Endothelial cell of umbilical vein (primary cell): ENCODE results near the gene NUP153. TPM values are rescaled to one million over a fixed set of nuclear protein-coding genes. Genes with fewer than 3 reads are reported as not detected.

Experiments used
- BruUV-seq: library from RNA; stranded (reverse); fragments of 400-500 nt; replicated peaks from 2 replicates; lab custom pipeline; 2021; lab: Mats Ljungman, UMichigan
- CTCF ChIA-PET: fragments of 300-600, 350-600 bp; sonication (Branson Sonifier 250); formaldehyde crosslinking; loops from one replicate; lab custom pipeline; 2021; ENCODE audit warnings: antibody characterized with exemption, inconsistent platforms; lab: Charles Lee
- POLR2A ChIA-PET: fragments of 300-600, 350-600 bp; sonication (Branson Sonifier 250); formaldehyde crosslinking; loops from one replicate; lab custom pipeline; 2021; ENCODE audit warnings: antibody characterized with exemption, inconsistent platforms; lab: Charles Lee
- DNase-seq: peaks from one replicate; pipeline ENCODE4 v3.0.0-alpha.2; 2011; ENCODE audit warnings: low read depth, low spot score
- FAIRE-seq: peaks from 2 replicates; lab custom pipeline; 2011; peaks lifted over from hg19 to GRCh38; lab: Jason Lieb, UNC
- H2AFZ ChIP-seq: 2 replicates; pipeline ENCODE4 v1.6.0; 2012; ENCODE audit warnings: low read depth, low read length, control low read depth, inconsistent platforms
- H3K27ac ChIP-seq: 2 replicates; pipeline ENCODE4 v1.5.1; 2011; ENCODE audit warnings: low read depth, mild to moderate bottlenecking, control low read depth, low read length, moderate library complexity; ENCODE audit not compliant: insufficient read depth
- H3K27me3 ChIP-seq, 2 experiments: 2 replicates each; pipeline versions ENCODE4 v1.6.0 to v1.6.1; 2011; ENCODE audit warnings: low read length in 2 of 2, mixed read lengths in 1 of 2; ENCODE audit not compliant: control insufficient read depth in 2 of 2, insufficient read depth in 2 of 2
- H3K36me3 ChIP-seq, 2 experiments: 2 replicates in 1 of 2; 3 replicates in 1 of 2; pipeline ENCODE4 v1.5.1; 2011; ENCODE audit warnings: low read length in 2 of 2, mild to moderate bottlenecking in 1 of 2, moderate library complexity in 1 of 2; ENCODE audit not compliant: control insufficient read depth in 2 of 2, insufficient read depth in 2 of 2; ENCODE audit errors: extremely low read depth in 1 of 2
- H3K4me1 ChIP-seq: 3 replicates; pipeline ENCODE4 v1.5.1; 2011; ENCODE audit warnings: mild to moderate bottlenecking, low read length; ENCODE audit not compliant: control insufficient read depth, insufficient read depth; ENCODE audit errors: extremely low read depth
- H3K4me2 ChIP-seq: 2 replicates; pipeline ENCODE4 v1.6.1; 2011; ENCODE audit warnings: low read length, control low read depth, mixed read lengths; ENCODE audit not compliant: insufficient read depth
- H3K4me3 ChIP-seq, 3 experiments: fragments of 200-600 bp in 1 of 3; sonication (generic), shearing (Covaris generic) in 1 of 3; replicated peaks in 1 of 3; 2 replicates each; pipeline ENCODE4 v1.5.1; 2011 to 2016; ENCODE audit warnings: control low read depth in 3 of 3, low read length in 3 of 3, mild to moderate bottlenecking in 2 of 3, inconsistent platforms in 1 of 3, low read depth in 1 of 3, moderate library complexity in 1 of 3; ENCODE audit not compliant: insufficient read depth in 1 of 3
- H3K79me2 ChIP-seq: 2 replicates; pipeline ENCODE4 v1.6.0; 2012; ENCODE audit warnings: low read length, inconsistent platforms; ENCODE audit not compliant: control insufficient read depth, insufficient read depth
- H3K9ac ChIP-seq: replicated peaks from 2 replicates; pipeline ENCODE3; 2011; ENCODE audit warnings: low read length, control low read depth; ENCODE audit not compliant: insufficient read depth; ENCODE audit errors: extremely low read depth
- H3K9me1 ChIP-seq: replicated peaks from 3 replicates; pipeline ENCODE4 v1.6.0; 2011; ENCODE audit warnings: mild to moderate bottlenecking, low read length; ENCODE audit not compliant: control insufficient read depth, insufficient read depth; ENCODE audit errors: extremely low read depth
- H3K9me3 ChIP-seq: replicated peaks from 2 replicates; pipeline ENCODE4 v1.5.1; 2012; ENCODE audit warnings: low read length, inconsistent platforms; ENCODE audit not compliant: control insufficient read depth, insufficient read depth
- H4K20me1 ChIP-seq: replicated peaks from 2 replicates; pipeline ENCODE3; 2011; ENCODE audit warnings: mild to moderate bottlenecking, low read length; ENCODE audit not compliant: control insufficient read depth, insufficient read depth; ENCODE audit errors: extremely low read depth
- CTCF ChIP-seq, 2 donors: IDR thresholded peaks; 1 replicate in 1 of 2; 2 replicates in 1 of 2; pipeline ENCODE4 v1.5.1; 2011; ENCODE audit warnings: low read length in 2 of 2, mild to moderate bottlenecking in 2 of 2, moderate library complexity in 2 of 2, control low read depth in 1 of 2, inconsistent platforms in 1 of 2, low read depth in 1 of 2; ENCODE audit not compliant: insufficient read depth in 1 of 2; ENCODE audit errors: extremely low read depth in 1 of 2
- EZH2 ChIP-seq: IDR thresholded peaks from 2 replicates; pipeline ENCODE4 v1.6.1; 2012; ENCODE audit warnings: borderline replicate concordance, low read depth, mild to moderate bottlenecking, moderate library complexity, low read length, inconsistent platforms; ENCODE audit not compliant: severe bottlenecking
- FOS ChIP-seq: IDR thresholded peaks from 2 replicates; pipeline ENCODE4 v1.6.1; 2011; ENCODE audit warnings: mild to moderate bottlenecking, low read length, moderate library complexity, borderline replicate concordance; ENCODE audit not compliant: insufficient read depth
- GATA2 ChIP-seq: IDR thresholded peaks from 2 replicates; pipeline ENCODE4 v1.7.0; 2011; ENCODE audit warnings: low read depth, mild to moderate bottlenecking, moderate library complexity, mixed read lengths, low read length; ENCODE audit not compliant: insufficient read length, insufficient read depth
- JUN ChIP-seq: IDR thresholded peaks from 2 replicates; pipeline ENCODE4 v1.6.1; 2011; ENCODE audit warnings: borderline replicate concordance, low read depth; ENCODE audit not compliant: insufficient read length, insufficient read depth
- MAX ChIP-seq: IDR thresholded peaks from 2 replicates; pipeline ENCODE4 v1.6.1; 2011; ENCODE audit not compliant: insufficient read depth, insufficient read length
- MYC ChIP-seq: IDR thresholded peaks from one replicate; pipeline ENCODE4 v1.6.1; 2011; ENCODE audit warnings: mild to moderate bottlenecking, low read depth, low read length
- POLR2A ChIP-seq: IDR thresholded peaks from 2 replicates; pipeline ENCODE4 v1.6.1; 2012; ENCODE audit warnings: low read depth, mild to moderate bottlenecking, control low read depth, low read length
- POLR2AphosphoS5 ChIP-seq: IDR thresholded peaks from 2 replicates; pipeline ENCODE4 v1.6.1; 2012; ENCODE audit warnings: low read depth, mild to moderate bottlenecking, control low read depth, low read length, moderate library complexity; ENCODE audit not compliant: insufficient read depth
- dilution Hi-C: fragments of 300-500 bp; cut with MboI; formaldehyde crosslinking; loops from one replicate; pipeline ENCODE4 v1.15.0; 2019; ENCODE audit warnings: low sequenced_read_pairs; ENCODE audit not compliant: extremely low pct_ligation_motif_present
- intact Hi-C: fragments of 100-400 bp; cut with micrococcal nuclease; formaldehyde crosslinking; loops from one replicate; pipeline ENCODE4 v1.10.0; 2022
- polyA plus RNA-seq, 4 experiments: library from polyadenylated mRNA; depleted of rRNA in 3 of 4; stranded (reverse) in 3 of 4; unstranded in 1 of 4; fragments of >200 nt; gene quantifications; 2 replicates each; pipeline versions ENCODE4 v1.2.1 to v1.2.3, GENCODE V29; 2011 to 2012; ENCODE audit warnings: missing spikeins in 1 of 4
- total RNA-seq: library from RNA; stranded (reverse); gene quantifications from 2 replicates; pipeline ENCODE4 v1.2.3, GENCODE V29; 2021

NUP153 gene
- total and polyA plus RNA-seq, 2 donors (not counting 3 experiments of a cell fraction or from before 2014, with no cell fraction given): 22.0 to 51.0 TPM

GRCh38 chr6:17624396-17624795 lies 82.3 kb downstream of the NUP153 start:
- Histone ChIP-seq H3K9me3 (no peaks in the 10 kb centered on the region), H3K79me2 (peaks cover 55% of the 10 kb centered on the region), H4K20me1 (no peaks in the 10 kb centered on the region), H3K27ac (no peak overlapping the region), H3K27me3 (no peaks in the 10 kb centered on the region), H3K4me1 (no peaks in the 10 kb centered on the region), H2AFZ (no peak overlapping the region), H3K9ac (no peak overlapping the region), H3K4me2 (no peak overlapping the region), H3K4me3 (no peak overlapping the region), H3K9me1 (no peaks in the 10 kb centered on the region), H3K36me3 (peaks cover 11 to 31% of the 10 kb centered on the region in 2 experiments)
- FAIRE-seq (no peak), DNase-seq (no peak)
- TF ChIP-seq MAX (no peak), FOS (no peak), CTCF (IDR thresholded peaks at IDR 0.05; ENCODE audit: extremely low read depth in 1 of 2, insufficient read depth in 1 of 2, low read depth in 1 of 2, low read length in 2 of 2) (no peak), EZH2 (no peak), POLR2A (no peak), JUN (no peak), POLR2AphosphoS5 (no peak), MYC (no peak), GATA2 (no peak)
- intact Hi-C loops (no loop called here), dilution Hi-C loops (no loop called here)
- POLR2A ChIA-PET: no interaction called here
- CTCF ChIA-PET: no interaction called here
- no TSS peak for BruUV-seq
